GM12875 (cell line): ENCODE measurements around the gene DYTN.

Experiments
- H3K4me3 ChIP-seq: one replicate; pipeline ENCODE4 v1.5.1; 2011; ENCODE audit warnings: low read depth, low read length, control low read depth
- CTCF ChIP-seq: IDR thresholded peaks from 2 replicates; pipeline ENCODE4 v1.5.1; 2011; ENCODE audit warnings: low read depth, mild to moderate bottlenecking, control low read depth, inconsistent platforms, low read length, moderate library complexity, borderline replicate concordance; ENCODE audit not compliant: insufficient read depth

Gene DYTN

GRCh38 chr2:206739271-206739670, 21.1 kb upstream of the DYTN start:
- no peak overlapping the region for H3K4me3 ChIP-seq
- no peak for TF ChIP-seq CTCF

GRCh38 chr2:206736935-206737334, 18.7 kb upstream of the DYTN start:
- TF ChIP-seq CTCF: no peak
- no peak overlapping the region for H3K4me3 ChIP-seq

GRCh38 chr2:206733341-206733740, 15.1 kb upstream of the DYTN start:
- H3K4me3 ChIP-seq: no peak overlapping the region
- no peak for TF ChIP-seq CTCF

- no peak overlapping the region for H3K4me3 ChIP-seq
- no peak for TF ChIP-seq CTCF
Measured at GRCh38 chr2:206728277-206729199, 10.3 kb upstream of the DYTN start.

GRCh38 chr2:206727287-206727686, 9.1 kb upstream of the DYTN start:
- no peak overlapping the region for H3K4me3 ChIP-seq
- TF ChIP-seq CTCF: no peak

- no peak for TF ChIP-seq CTCF
- H3K4me3 ChIP-seq: no peak overlapping the region
Measured at GRCh38 chr2:206723288-206723687, 5.1 kb upstream of the DYTN start.

GRCh38 chr2:206721256-206721920, 3.2 kb upstream of the DYTN start:
- H3K4me3 ChIP-seq: no peak overlapping the region
- no peak for TF ChIP-seq CTCF
